HG03378 (cell line): ENCODE measurements around the gene MPPED1.

Experiments
- ATAC-seq: cut with Tn5 transposase; IDR thresholded peaks from one replicate; pipeline ENCODE4 v1.9.1; 2021; ENCODE audit warnings: mild to moderate bottlenecking, moderate library complexity; ENCODE audit not compliant: unreplicated experiment

MPPED1 gene

GRCh38 chr22:43446037-43446803 lies 34.4 kb downstream of the MPPED1 start:
- ATAC-seq, result no peak

GRCh38 chr22:43446916-43447315 lies 35.1 kb downstream of the MPPED1 start:
- ATAC-seq, result no peak

GRCh38 chr22:43447380-43447779 lies 35.6 kb downstream of the MPPED1 start:
- no peak for ATAC-seq

- ATAC-seq, result no peak
Observed at GRCh38 chr22:43448048-43448447, 36.2 kb downstream of the MPPED1 start.

- no peak for ATAC-seq
Observed at GRCh38 chr22:43449205-43449830, 37.5 kb downstream of the MPPED1 start.

- no peak for ATAC-seq
Observed at GRCh38 chr22:43449831-43450225, 38.0 kb downstream of the MPPED1 start.

- no peak for ATAC-seq
Observed at GRCh38 chr22:43451371-43452050, 39.7 kb downstream of the MPPED1 start.

- ATAC-seq, result no peak
Observed at GRCh38 chr22:43455846-43456245, 44.0 kb downstream of the MPPED1 start.

GRCh38 chr22:43457002-43457401 lies 45.2 kb downstream of the MPPED1 start:
- ATAC-seq, result no peak

- ATAC-seq, result no peak
Observed at GRCh38 chr22:43462701-43463100, 50.9 kb downstream of the MPPED1 start.

GRCh38 chr22:43464809-43465208 lies 53.0 kb downstream of the MPPED1 start:
- ATAC-seq, result no peak

GRCh38 chr22:43465291-43466015 lies 53.6 kb downstream of the MPPED1 start:
- ATAC-seq, result no peak

- ATAC-seq, result no peak
Observed at GRCh38 chr22:43466710-43467109, 54.9 kb downstream of the MPPED1 start.

- ATAC-seq, result no peak
Observed at GRCh38 chr22:43467216-43467940, 55.6 kb downstream of the MPPED1 start.

GRCh38 chr22:43470253-43470652 lies 58.4 kb downstream of the MPPED1 start:
- no peak for ATAC-seq

GRCh38 chr22:43470941-43471585 lies 59.2 kb downstream of the MPPED1 start:
- no peak for ATAC-seq

GRCh38 chr22:43471606-43472135 lies 59.9 kb downstream of the MPPED1 start:
- no peak for ATAC-seq

- ATAC-seq, result no peak
Observed at GRCh38 chr22:43473031-43473430, 61.2 kb downstream of the MPPED1 start.

GRCh38 chr22:43473441-43473840 lies 61.6 kb downstream of the MPPED1 start:
- ATAC-seq, result no peak
